Right kidney (tissue), 9 donors: ENCODE results near the gene IFITM10.

Experiments
- DNase-seq: peaks from one replicate; pipeline ENCODE4 v3.0.0-alpha.2; 2016
- long read RNA-seq, 8 donors: transcript quantifications; one replicate each; lab custom pipeline, GENCODE V29; 2026

The IFITM10 gene
- long read RNA-seq, donor 1: 0 reads
- long read RNA-seq, donor 2: 0 reads
- long read RNA-seq, donor 3: 0 reads
- long read RNA-seq, donor 4: 0 reads
- long read RNA-seq, donor 5: 0 reads
- long read RNA-seq, donor 6: 0 reads
- long read RNA-seq, donor 7: 0 reads
- long read RNA-seq, donor 8: 0 reads

DNA sequence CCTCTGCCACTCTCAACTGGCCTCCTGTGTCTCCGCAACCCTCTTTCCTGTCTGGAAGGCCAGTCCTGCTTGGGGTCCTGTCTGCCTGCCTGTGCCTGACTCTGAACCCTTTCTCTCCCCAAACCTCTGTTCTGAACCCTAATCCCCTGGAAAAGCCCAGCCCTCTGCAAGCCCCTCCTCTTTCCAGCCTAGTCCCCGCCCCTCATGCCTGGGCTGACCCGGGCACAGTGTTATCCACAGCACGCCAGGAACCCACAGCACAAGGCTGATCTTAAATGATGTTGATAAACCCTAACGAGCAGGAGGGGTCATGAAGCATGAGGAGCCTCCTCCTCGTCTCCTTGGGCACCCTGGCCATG is at the start of gene IFITM10:
IFITM10 (minus strand) TSS at position 115 of the 359 bp plus-strand sequence. CDS start 153 bp downstream, outside the sequence.
- no peak for DNase-seq

DNA sequence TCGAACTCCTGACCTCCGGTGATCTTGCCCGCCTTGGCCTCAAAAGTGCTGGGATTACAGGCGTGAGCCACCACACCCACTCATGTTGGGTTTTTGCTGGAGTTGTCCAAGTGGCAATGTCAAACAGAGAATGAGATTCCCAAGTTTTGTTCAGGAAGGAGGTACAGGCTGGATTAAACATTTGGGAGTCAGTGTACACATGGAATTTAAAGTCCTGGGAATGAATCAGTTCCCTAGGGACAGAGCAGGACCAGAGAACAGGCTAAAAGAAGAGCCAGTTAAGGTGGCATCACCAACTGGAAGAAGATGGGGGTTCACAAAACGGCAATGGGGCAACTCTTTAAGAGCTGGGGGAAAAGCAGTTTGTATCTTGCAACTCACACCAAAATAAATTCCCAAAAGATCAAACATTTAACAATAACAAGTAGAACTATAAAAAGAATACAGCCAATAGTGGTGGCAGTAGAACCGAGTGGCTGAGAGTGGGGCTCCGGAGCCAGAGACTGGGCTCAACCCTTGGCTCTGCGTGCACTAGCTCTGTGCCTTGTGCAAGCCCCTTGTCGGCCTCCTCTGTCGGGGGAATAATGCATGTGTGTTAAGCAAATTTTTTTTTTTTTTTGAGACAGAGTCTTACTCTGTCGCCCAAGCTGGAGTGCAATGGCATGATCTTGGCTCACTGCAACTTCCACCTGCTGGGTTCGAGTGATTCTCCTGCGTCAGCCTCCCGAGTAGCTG is 47.2 kb upstream of the IFITM10 start:
- DNase-seq: no peak

DNA sequence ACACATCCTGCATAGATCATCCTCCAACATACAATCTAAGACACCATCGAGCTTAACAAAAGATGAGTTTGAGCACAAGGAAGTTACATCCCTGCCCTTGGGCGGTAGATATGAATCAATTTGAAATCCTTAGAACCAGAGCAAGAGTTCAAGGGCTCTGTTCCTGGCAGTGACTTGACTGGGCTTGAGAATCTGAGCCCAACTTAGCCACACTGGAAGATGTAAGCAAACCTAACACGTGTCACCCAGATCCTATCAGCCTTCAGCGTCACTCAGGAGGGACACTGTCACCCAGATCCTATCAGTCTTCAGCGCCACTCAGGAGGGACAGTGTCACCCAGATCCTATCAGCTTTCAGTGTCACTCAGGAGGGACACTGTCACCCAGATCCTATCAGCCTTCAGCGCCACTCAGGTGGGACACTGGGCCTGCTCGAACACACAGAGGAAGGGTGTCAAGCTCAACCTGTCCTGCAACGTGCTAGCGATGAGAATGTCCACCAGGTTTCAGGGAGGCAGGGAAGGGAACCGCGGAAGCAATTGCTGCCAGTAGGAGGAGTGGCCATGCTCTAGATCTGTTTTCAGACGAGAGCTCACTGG is 46.1 kb upstream of the IFITM10 start:
- DNase-seq: no peak

DNA sequence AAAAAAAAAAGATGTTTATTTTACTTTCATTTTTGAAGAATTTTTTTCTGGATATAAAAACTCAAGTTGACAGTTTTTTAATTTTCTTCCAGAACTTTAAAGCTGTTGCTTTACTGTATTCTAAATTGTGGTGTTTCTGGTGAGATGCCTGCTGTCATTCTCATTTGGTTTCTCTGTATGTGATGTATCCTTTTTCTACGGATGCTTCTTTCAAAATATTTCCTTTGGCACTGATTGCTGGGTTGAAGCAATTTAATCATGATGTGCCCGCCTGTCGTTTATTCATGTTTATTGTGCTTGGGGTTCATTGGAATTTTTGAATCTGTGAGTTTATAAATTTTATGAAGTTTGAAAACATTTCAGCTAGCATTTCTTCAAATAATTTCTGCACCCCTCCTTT is 42.7 kb upstream of the IFITM10 start:
- no peak for DNase-seq

DNA sequence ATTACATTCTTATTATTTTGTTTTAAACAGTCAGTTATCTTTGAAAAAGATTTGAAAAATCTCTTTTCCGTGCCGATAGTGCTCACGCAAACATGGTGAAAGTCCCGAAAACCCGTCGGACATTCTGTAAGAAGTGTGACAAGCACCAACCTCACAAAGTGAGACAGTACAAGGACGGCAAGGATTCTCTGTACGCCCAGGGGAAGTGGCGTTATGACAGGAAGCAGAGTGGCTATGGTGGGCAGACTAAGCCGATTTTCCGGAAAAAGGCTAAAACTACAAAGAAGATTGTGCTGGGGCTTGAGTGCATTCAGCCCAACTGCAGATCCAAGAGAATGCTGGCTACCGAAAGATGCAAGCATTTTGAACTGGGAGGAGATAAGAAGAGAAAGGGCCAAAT is 42.1 kb upstream of the IFITM10 start:
- DNase-seq: no peak

DNA sequence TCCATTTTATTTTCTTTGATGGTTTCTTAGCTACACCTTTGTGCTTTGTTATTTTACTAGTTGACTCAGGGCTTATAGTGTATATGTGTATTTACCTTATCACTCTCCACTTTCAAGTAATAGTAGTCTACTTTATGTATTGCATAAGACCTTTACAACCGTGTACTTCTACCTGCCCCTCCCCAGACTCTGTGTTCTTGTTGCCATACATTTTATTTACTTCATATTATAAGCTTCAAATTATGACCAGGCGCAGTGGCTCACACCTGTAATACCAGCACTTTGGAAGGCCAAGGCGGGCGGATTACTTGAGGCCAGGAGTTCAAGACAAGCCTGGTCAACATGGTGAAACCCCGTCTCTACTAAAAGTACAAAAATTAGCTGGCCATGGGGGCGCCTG is 41.5 kb upstream of the IFITM10 start:
- DNase-seq: no peak

DNA sequence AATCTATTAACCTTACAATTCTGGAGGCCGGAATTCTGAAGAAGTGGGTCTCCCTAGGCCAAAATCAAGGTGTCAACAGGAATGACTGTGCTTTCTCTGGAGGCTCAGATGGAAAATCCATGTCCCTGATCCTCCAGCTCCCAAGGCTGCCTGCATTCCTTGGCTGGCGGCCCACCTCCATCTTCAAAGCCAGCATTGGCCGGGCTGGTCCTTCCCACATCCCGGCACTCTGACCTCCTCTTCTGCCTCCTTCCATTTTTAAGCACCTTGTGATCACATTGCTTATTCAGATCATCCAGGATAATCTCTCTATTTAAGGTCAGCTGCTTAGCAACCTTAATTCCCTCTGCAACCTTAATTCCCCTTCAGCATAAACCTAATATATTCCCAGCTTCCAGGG is 36.1 kb upstream of the IFITM10 start:
- DNase-seq: no peak

DNA sequence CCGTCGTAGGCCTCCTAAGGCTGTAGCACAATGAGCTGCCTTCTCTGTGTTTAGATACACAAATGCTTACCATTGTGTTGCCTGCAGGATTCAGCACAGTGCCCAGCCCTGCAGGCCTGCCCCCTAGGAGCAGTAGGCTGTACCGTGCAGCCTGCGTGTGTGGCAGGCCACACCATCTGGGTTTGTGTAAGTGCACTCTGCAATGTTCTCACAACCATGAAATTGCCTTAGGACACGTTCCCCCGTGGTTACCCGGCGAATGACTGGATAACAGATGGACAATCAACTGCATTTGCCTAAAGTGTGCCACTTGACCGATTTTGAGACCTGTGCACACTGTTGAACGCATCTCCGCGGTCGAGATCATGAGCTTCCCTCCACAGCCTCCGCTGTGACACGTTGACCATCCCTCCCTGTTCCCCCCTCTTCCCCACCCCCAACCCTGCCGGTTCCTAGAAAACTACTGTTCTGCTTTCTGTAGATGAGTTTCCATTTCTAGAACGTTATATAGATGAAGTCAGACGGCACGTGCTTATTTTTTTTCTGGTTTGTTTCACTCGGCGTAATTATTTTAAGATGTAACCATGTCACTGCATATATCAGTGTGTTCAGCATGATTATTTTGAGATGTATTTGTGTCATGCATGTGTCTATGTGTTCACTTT is 35.5 kb upstream of the IFITM10 start:
- no peak for DNase-seq

DNA sequence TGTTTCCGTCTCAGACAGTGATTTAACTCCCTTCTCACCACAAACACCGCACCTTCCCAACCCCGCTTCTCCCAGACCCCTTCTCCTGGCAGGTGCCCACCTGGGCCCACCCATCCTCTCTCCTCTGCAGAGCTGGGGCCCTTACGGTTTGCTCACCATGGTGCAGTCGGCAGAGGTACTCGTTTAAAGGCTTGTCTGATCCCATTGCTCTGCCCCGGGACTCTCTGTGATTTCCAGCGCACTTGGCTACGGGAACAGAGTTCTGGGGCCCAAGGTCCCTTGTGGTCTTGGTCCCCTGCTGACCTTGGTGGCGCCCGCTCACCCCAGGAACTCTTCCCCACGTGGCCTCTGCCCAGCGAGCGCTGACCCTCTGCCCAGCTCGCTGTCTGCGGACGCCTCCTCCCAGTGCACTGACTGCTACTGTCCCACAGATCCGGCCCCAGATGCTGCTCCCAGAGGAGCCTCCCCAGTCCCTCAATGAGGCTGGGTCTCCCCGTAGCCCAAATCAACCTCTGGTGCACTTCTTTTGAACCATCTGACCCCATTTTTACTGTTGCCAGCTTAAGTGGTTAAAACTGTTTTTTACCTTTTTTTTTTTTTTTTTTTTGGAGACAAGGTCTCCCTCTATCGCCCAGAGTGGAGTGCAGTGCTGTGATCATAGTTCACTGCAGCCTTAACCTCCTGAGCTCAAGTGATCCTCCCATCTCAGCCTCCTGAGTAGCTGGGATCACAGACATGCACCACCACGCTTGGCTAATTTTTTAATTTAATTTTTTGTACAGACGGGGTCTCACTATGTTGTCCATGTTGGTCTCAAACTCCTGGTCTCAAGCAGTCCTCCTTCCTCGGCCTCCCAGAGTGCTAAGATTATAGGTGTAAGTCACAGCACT is 34.6 kb upstream of the IFITM10 start:
- no peak for DNase-seq

DNA sequence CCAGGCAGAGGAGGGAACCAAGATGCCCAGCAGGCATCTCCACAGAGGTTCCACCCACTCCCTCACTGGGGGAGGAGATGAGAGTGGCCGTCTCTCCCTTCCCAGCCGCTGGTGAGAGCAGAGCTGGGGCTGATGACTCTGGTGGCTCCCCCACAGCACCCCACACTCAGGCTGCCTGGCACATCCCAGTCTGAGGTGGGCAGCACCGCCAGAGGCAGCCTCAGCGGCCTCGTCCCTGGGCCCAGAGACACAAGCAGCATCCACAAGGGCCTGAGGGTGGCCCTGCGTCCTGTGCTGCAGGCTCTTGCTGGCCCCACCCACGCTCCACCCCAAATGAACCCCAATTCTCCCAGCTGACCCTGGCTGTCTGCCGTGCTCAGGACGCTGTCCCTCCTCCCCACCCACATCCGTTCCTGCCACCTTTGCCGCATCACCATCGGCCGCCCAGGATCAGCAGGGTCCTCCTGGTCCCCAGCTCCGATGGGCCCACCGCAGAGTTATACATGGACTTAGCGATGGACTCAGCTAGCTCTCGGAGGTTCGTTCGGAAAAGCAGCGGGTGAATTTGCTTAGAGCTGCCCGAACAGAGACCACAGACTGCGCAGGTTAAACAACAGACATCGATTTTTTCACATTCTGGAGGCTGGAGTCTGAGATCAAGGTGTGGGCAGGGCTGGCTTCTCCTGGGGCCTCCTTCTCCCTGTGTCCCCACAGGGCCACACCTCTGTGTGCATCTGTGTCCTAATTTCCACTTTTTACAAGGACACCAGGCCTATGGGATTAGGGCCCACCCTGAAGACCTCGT is 33.5 kb upstream of the IFITM10 start:
- no peak for DNase-seq

DNA sequence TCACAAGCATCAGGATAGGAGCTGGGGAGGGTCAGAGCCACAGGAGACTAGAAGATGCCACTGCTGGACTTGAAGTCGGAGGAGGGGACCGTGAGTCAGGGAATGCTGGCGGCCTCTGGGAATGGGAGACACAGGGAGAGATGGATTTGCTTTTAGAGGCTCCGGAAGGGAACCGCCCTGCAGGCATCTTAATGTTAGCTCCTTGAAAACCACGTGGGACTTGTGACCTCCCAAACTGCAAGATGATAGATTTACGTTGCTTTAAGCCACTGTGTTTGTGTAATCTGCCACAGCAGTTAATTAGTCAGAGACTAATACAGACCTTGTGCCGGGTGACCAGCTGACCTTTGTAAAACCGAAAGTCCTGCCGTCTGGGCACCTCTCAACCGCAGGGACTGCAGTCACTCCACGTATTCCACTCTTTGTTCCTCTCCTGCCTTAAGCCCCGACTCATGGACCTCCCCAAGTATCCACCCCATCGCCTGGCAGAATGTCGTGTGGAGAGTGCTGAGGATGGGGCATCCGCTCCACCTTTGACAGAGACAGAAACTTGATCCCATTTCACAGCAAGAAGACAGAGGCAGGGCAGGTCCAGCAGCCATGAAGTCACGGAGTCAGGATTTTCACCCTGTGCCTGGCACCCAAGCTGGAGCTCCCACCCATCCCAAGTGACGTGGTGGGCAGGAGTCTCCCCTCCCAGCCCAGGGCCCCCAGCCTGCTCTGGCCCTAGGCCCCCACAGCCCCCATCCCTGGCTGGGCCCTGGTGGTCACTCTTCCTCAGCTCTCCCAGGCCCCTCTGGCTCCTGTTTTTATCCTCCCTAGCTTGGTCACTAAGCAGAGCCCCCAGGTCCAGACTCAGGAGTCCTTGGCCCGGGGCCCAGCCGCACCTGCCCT is 32.7 kb upstream of the IFITM10 start:
- DNase-seq: no peak

DNA sequence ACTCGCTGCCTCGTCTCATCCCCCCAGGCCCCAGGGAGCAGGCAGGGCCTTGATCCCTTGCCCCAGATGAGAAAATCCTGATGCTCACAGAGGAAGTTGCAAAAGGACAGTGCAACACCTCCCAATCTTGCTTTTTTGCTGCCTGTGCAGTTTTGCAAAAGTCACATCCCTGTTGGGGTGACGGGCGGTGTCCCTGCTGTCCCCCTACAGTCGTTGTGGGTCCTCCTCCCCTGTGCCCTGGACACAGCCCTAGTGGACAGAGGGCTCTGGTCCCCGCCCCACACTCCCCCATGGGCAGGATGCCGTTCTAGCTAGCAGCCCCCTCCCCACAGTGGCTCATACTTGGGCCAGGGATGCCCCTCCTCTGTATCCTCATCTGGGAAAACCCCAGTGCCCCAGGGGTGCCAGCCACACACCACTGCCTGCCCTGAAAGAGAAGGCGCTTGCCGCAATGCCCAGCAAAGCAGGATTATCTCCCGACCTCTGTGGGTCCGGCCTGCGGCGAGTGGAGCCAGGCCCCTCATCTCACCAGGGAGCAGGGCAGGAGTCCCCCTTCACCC is 31.7 kb upstream of the IFITM10 start:
- DNase-seq: no peak

DNA sequence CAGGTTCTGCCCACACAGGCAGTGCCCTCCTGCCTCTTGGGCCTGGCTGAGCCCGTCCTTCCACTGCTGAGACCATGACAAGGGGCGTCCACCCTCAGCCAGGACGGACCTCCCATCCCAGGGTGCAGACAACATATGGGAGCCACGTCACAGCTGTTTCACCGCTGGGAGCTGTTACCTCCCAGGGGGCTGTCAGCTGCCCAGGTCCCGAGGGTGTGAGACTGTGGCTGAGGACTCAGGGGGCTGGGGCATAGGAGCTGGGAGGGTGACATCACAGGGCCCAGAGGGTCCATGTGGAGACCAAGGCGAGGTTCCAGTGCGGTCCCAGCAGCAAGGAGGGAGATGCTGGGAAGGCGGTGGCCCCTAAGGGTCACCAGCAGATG is 31.2 kb upstream of the IFITM10 start:
- DNase-seq: no peak

DNA sequence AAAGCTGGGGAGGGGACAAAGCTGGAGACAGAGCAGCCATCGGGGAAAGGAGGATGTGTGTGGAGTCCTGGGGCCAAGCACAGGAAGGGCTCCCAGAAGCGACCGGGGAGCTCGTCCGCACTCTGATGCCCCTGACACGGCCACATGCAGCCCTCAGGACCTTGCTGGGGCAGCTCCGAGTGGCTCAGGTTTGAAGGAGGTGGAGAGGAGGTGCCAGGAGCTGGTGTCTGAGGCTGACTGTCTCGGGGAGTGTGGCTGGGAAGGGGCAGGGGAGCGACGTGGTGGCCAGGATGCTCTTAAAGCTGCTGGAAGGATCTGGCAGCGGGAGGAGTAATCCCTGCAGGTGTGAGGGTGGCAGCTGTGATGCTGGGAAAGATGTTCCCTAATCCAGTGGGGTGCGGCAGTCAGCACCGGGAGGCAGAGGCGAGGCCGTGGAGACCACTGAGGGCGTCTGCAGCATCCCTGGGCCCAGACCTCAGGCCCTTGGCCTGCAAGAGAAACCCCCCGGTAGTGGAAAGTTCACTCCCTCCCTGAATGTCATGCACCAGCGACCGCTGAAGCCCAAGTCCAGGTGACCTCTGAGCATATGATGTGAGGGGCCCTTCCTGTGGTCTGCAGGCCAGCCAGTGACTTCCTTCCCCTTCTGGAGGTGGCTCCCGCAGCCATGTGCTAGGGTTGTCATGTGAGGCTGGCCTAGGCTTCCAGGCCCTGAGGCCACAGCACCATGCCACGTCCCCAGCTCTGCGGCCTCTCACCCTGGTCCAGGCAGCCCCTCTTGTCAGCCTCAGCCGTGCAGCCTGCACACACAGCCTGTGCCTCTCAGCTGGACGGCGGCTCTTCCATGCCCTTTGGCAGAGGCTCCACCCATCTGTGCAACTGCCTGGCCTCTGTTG is 30.6 kb upstream of the IFITM10 start:
- DNase-seq: no peak

DNA sequence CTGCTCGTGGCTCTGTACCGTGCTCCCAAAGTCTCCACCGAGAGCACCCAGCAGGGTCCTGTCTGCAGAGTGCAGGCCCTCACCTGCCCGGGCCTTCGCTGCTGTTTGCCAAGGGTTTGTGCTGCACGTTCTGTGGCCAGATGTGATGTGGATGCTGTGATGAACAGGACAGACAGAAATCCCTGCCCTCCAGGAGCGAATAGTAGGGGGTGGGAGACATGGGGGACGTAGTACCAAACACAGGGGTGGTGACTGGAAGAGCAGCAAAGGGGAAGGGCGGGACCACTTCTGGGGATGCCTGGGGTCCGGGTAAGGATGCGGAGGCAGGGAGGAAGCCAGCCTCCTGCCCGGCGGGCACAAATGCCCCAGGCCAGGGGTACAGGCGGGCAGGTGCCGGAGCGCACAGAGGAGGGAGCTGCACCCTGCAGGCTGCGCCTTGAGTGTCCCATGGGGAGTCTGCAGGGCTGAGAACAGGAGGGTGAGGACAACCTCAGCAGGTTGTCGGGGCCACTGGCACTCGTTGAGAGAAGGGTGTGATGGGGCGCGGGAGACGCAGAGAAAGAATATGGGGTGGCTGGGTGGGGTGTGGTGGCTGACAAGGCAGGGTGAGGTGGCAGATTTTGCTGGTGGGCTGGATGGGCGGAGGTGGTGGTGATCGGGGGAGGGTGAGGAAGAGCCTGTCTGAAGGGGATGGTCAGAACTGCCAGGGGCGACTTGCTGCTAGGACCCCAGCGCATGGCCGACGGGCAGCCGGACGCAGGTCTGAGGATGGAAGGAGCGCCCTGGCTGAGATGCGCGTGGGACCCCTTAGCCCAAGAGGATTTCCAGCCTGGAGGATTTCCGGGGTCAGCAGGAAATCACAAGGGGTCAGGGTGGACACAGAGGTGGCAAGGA is 29.7 kb upstream of the IFITM10 start:
- DNase-seq: no peak

DNA sequence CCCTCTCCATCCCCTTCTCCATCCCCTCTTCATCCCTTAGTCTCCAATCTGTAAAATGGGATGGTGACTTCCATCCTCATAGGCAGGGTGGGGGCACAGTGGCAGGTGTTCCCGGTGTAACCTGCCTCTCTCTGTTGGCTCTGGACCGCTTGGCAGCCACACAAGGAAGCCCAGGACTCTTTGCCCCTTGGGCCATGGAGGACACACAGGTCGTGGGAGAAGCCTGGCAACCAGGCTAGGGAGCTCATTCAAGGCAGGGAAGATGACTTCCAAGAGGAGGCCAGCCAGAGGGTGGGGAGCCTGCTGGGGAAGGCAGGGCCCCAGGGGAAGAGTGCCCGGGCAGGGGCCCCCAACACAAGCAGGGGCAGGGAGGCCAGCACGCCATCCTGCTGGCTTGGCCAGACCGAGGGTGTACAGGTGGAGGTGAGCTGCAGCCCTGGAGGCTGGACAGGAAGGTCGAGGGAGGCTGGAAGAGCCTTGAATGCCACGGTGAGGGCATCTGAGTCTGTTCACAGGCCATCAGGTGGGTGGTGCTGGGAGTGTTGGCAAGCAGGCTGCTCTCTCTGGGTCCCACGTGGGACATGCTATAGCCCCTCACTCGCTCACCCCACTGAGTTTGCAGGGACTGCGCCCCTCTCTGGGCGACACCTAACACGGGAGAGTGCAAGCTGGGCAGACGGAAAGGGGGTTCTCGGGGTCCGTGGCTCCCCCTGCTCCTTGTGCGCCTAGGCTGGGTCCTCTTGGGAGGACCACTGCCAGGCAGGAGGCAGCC is 28.8 kb upstream of the IFITM10 start:
- DNase-seq: no peak
